ENCODE measurements around the gene CPN2. TPM values are rescaled to one million over a fixed set of nuclear protein-coding genes. Genes with fewer than 3 reads are reported as not detected.

The CPN2 gene
- polyA plus RNA-seq, 3 donors: 0.11 to 0.69 (median 0.65) TPM

- no peak for DNase-seq (ENCODE audit: low read depth in 3 of 3, low spot score in 2 of 3)
Measured at GRCh38 chr3:194382196-194382891, 31.2 kb upstream of the CPN2 start.

GRCh38 chr3:194381460-194381875 is 30.3 kb upstream of the CPN2 start:
- DNase-seq (ENCODE audit: low read depth in 3 of 3, low spot score in 2 of 3): no peak

GRCh38 chr3:194380326-194380725 is 29.2 kb upstream of the CPN2 start:
- no peak for DNase-seq (ENCODE audit: low read depth in 3 of 3, low spot score in 2 of 3)

GRCh38 chr3:194379651-194380050 is 28.5 kb upstream of the CPN2 start:
- DNase-seq (ENCODE audit: low read depth in 3 of 3, low spot score in 2 of 3): no peak

- DNase-seq (ENCODE audit: low read depth in 3 of 3, low spot score in 2 of 3): no peak
Measured at GRCh38 chr3:194379231-194379630, 28.1 kb upstream of the CPN2 start.

- no peak for DNase-seq (ENCODE audit: low read depth in 3 of 3, low spot score in 2 of 3)
Measured at GRCh38 chr3:194377708-194378107, 26.6 kb upstream of the CPN2 start.

GRCh38 chr3:194376241-194376560 is 25.1 kb upstream of the CPN2 start:
- no peak for DNase-seq (ENCODE audit: low read depth in 3 of 3, low spot score in 2 of 3)

GRCh38 chr3:194375473-194376240 is 24.5 kb upstream of the CPN2 start:
- DNase-seq (ENCODE audit: low read depth in 3 of 3, low spot score in 2 of 3): no peak

GRCh38 chr3:194374935-194375334 is 23.8 kb upstream of the CPN2 start:
- no peak for DNase-seq (ENCODE audit: low read depth in 3 of 3, low spot score in 2 of 3)

- DNase-seq (ENCODE audit: low read depth in 3 of 3, low spot score in 2 of 3): no peak
Measured at GRCh38 chr3:194373899-194374298, 22.8 kb upstream of the CPN2 start.

- no peak for DNase-seq (ENCODE audit: low read depth in 3 of 3, low spot score in 2 of 3)
Measured at GRCh38 chr3:194373028-194373427, 21.9 kb upstream of the CPN2 start.

- DNase-seq (ENCODE audit: low read depth in 3 of 3, low spot score in 2 of 3): no peak
Measured at GRCh38 chr3:194370753-194371152, 19.6 kb upstream of the CPN2 start.

- DNase-seq (ENCODE audit: low read depth in 3 of 3, low spot score in 2 of 3): no peak
Measured at GRCh38 chr3:194369522-194370279, 18.6 kb upstream of the CPN2 start, which contains the start of gene LRRC15. TSS of gene LRRC15 (minus strand) at chr3:194369743. CDS start at chr3:194361043, 8,700 bp downstream.

- no peak for DNase-seq (ENCODE audit: low read depth in 3 of 3, low spot score in 2 of 3)
Measured at GRCh38 chr3:194368918-194369317, 17.8 kb upstream of the CPN2 start.

GRCh38 chr3:194367992-194368841 is 17.1 kb upstream of the CPN2 start:
- no peak for DNase-seq (ENCODE audit: low read depth in 3 of 3, low spot score in 2 of 3)

GRCh38 chr3:194365978-194366490 is 14.9 kb upstream of the CPN2 start:
- no peak for DNase-seq (ENCODE audit: low read depth in 3 of 3, low spot score in 2 of 3)

- DNase-seq (ENCODE audit: low read depth in 3 of 3, low spot score in 2 of 3): no peak
Measured at GRCh38 chr3:194365526-194365925, 14.4 kb upstream of the CPN2 start.

GRCh38 chr3:194364652-194365434 is 13.7 kb upstream of the CPN2 start:
- DNase-seq (ENCODE audit: low read depth in 3 of 3, low spot score in 2 of 3): no peak

GRCh38 chr3:194364314-194364651 is 13.2 kb upstream of the CPN2 start:
- no peak for DNase-seq (ENCODE audit: low read depth in 3 of 3, low spot score in 2 of 3)

GRCh38 chr3:194360568-194360967 is 9.4 kb upstream of the CPN2 start:
- DNase-seq (ENCODE audit: low read depth in 3 of 3, low spot score in 2 of 3): no peak
